Measurements from ENCODE around the gene PYGB.

GRCh38 chr20:25288291-25289181 lies 40.7 kb downstream of the PYGB start:
- TF ChIP-seq CTCF (IDR thresholded peaks at IDR 0.05) (no peak), EZH2 (IDR thresholded peaks at IDR 0.05; ENCODE audit: borderline replicate concordance, insufficient read depth, low read depth, low read length, poor library complexity, severe bottlenecking) (no peak)

All from B cell (primary cell).